ENCODE results near the gene VASH1. TPM values are rescaled to one million over a fixed set of nuclear protein-coding genes. Genes with fewer than 3 reads are reported as not detected.

Gene VASH1
- total and polyA plus RNA-seq, 2 of the 13 experiments (the other 11 are each of a cell fraction or from before 2014, with no cell fraction given) = 0.11 to 0.24 TPM

DNA sequence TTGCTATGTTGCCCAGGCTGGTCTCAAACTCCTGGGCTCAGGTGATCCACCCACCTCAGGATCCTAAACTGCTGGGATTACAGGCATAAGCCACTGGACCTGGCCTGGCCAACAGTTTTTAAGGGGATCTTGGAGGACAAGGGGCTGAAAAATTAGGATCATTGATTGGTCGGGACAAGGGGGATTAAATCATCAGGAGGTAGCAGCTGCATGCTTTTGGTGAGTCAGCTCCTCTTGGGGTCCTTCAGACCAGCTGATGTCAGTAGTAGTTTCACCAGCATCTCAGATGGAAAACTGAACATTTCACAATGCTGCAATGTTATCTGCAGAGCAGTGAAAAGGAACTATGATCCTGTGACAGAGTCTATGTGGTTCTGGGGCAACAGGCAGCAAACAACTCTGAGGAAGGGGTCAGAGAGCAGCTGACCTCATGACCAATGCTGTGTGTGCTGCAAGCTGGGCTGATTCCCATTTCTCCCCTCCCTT is 71.3 kb downstream of the VASH1 start (continued):
- TF ChIP-seq ZFYVE20 (CRISPR knock-in tag; IDR thresholded peaks at IDR 0.05; ENCODE audit: borderline replicate concordance, low read depth) (no peak), MLLT10 (CRISPR knock-in tag; IDR thresholded peaks at IDR 0.05) (no peak), ZFP62 (CRISPR knock-in tag; IDR thresholded peaks at IDR 0.05) (no peak), ZNF501 (CRISPR knock-in tag; IDR thresholded peaks at IDR 0.05) (no peak), ZNF75D (CRISPR knock-in tag; IDR thresholded peaks at IDR 0.05; ENCODE audit: borderline replicate concordance) (no peak), TBL1XR1 (IDR thresholded peaks at IDR 0.05; ENCODE audit: borderline replicate concordance, low read length, partially characterized antibody) (peak; percentile 43), MZF1 (CRISPR knock-in tag; IDR thresholded peaks at IDR 0.05; ENCODE audit: borderline replicate concordance) (no peak), JARID2 (CRISPR knock-in tag; IDR thresholded peaks at IDR 0.05; ENCODE audit: insufficient replicate concordance) (no peak), ZNF180 (CRISPR knock-in tag; IDR thresholded peaks at IDR 0.05; ENCODE audit: borderline replicate concordance, low read depth) (no peak), ZNF761 (CRISPR knock-in tag; conservative IDR thresholded peaks at IDR 0.05) (no peak), ZSCAN31 (CRISPR knock-in tag; IDR thresholded peaks at IDR 0.05; ENCODE audit: low read depth) (no peak), PPARG (CRISPR knock-in tag; conservative IDR thresholded peaks at IDR 0.05) (peak; percentile 53; the same call in 1 of the 2 replicates), ZNF17 (CRISPR knock-in tag; IDR thresholded peaks at IDR 0.05) (no peak), ZNF792 (CRISPR knock-in tag; IDR thresholded peaks at IDR 0.05) (0 out of 2 replicates have a peak, but pooled peaks have one; percentile 55), ZNF724P (CRISPR knock-in tag; IDR thresholded peaks at IDR 0.05; ENCODE audit: borderline replicate concordance) (no peak), ZNF329 (CRISPR knock-in tag; IDR thresholded peaks at IDR 0.05; ENCODE audit: low read depth) (no peak), ZNF737 (CRISPR knock-in tag; IDR thresholded peaks at IDR 0.05; ENCODE audit: borderline replicate concordance) (no peak), KLF11 (CRISPR knock-in tag; IDR thresholded peaks at IDR 0.05) (no peak)
- TF ChIP-seq, protein P1, sequence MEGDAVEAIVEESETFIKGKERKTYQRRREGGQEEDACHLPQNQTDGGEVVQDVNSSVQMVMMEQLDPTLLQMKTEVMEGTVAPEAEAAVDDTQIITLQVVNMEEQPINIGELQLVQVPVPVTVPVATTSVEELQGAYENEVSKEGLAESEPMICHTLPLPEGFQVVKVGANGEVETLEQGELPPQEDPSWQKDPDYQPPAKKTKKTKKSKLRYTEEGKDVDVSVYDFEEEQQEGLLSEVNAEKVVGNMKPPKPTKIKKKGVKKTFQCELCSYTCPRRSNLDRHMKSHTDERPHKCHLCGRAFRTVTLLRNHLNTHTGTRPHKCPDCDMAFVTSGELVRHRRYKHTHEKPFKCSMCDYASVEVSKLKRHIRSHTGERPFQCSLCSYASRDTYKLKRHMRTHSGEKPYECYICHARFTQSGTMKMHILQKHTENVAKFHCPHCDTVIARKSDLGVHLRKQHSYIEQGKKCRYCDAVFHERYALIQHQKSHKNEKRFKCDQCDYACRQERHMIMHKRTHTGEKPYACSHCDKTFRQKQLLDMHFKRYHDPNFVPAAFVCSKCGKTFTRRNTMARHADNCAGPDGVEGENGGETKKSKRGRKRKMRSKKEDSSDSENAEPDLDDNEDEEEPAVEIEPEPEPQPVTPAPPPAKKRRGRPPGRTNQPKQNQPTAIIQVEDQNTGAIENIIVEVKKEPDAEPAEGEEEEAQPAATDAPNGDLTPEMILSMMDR (CRISPR knock-in tag; IDR thresholded peaks at IDR 0.05) = no peak
- TF ChIP-seq, protein P2, sequence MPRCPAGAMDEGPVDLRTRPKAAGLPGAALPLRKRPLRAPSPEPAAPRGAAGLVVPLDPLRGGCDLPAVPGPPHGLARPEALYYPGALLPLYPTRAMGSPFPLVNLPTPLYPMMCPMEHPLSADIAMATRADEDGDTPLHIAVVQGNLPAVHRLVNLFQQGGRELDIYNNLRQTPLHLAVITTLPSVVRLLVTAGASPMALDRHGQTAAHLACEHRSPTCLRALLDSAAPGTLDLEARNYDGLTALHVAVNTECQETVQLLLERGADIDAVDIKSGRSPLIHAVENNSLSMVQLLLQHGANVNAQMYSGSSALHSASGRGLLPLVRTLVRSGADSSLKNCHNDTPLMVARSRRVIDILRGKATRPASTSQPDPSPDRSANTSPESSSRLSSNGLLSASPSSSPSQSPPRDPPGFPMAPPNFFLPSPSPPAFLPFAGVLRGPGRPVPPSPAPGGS (CRISPR knock-in tag; IDR thresholded peaks at IDR 0.05) = no peak
- TF ChIP-seq, protein P3, sequence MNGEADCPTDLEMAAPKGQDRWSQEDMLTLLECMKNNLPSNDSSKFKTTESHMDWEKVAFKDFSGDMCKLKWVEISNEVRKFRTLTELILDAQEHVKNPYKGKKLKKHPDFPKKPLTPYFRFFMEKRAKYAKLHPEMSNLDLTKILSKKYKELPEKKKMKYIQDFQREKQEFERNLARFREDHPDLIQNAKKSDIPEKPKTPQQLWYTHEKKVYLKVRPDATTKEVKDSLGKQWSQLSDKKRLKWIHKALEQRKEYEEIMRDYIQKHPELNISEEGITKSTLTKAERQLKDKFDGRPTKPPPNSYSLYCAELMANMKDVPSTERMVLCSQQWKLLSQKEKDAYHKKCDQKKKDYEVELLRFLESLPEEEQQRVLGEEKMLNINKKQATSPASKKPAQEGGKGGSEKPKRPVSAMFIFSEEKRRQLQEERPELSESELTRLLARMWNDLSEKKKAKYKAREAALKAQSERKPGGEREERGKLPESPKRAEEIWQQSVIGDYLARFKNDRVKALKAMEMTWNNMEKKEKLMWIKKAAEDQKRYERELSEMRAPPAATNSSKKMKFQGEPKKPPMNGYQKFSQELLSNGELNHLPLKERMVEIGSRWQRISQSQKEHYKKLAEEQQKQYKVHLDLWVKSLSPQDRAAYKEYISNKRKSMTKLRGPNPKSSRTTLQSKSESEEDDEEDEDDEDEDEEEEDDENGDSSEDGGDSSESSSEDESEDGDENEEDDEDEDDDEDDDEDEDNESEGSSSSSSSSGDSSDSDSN (CRISPR knock-in tag; IDR thresholded peaks at IDR 0.05) = no peak
- TF ChIP-seq, protein P4, sequence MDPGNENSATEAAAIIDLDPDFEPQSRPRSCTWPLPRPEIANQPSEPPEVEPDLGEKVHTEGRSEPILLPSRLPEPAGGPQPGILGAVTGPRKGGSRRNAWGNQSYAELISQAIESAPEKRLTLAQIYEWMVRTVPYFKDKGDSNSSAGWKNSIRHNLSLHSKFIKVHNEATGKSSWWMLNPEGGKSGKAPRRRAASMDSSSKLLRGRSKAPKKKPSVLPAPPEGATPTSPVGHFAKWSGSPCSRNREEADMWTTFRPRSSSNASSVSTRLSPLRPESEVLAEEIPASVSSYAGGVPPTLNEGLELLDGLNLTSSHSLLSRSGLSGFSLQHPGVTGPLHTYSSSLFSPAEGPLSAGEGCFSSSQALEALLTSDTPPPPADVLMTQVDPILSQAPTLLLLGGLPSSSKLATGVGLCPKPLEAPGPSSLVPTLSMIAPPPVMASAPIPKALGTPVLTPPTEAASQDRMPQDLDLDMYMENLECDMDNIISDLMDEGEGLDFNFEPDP (CRISPR knock-in tag; conservative IDR thresholded peaks at IDR 0.05) = no peak
- TF ChIP-seq, protein P5, sequence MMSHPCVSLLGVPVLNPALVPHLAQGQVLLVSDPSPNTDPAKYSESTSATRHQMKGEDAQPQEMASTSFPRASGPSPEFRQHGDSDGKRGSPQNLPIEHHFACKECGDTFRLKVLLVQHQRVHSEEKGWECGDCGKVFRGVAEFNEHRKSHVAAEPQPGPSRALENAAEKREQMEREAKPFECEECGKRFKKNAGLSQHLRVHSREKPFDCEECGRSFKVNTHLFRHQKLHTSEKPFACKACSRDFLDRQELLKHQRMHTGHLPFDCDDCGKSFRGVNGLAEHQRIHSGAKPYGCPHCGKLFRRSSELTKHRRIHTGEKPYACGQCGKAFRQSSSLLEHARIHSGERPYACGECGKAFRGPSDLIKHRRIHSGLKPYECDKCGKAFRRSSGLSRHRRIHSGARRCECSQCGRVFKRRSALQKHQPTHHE (CRISPR knock-in tag; IDR thresholded peaks at IDR 0.05; ENCODE audit: borderline replicate concordance) = no peak
